NCI-H1417 treated with DMSO at 0.1 percent for 48 hours (cell line): ENCODE measurements around the gene CNTNAP2.

Experiments used
- DNase-seq: peaks from one replicate; lab custom pipeline; 2025; lab: John Stamatoyannopoulos, UW

The CNTNAP2 gene

GRCh38 chr7:148337995-148338747 lies 2221.6 kb downstream of the CNTNAP2 start:
- no peak for DNase-seq

- DNase-seq: no peak
Observed at GRCh38 chr7:148340438-148341280, 2224.1 kb downstream of the CNTNAP2 start.

DNA sequence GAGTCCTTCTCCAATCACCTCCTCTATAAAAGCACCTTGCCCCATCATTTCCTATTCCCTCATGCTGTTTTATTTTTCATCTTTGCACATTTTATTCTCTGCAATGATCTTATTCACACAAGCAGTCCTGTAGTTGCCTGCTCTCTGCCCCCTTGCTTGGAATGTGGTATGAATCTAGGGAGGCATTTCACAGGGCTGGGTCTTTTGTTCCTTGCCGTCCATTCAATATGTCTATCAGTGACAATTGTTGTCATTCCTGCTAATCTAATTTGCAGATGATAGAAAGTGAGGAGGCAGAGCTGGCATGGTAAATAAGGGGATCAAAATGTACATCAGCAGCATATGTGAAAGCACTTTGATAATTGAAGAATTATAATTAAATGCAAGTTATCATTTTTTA lies 2227.8 kb downstream of the CNTNAP2 start:
- no peak for DNase-seq

DNA sequence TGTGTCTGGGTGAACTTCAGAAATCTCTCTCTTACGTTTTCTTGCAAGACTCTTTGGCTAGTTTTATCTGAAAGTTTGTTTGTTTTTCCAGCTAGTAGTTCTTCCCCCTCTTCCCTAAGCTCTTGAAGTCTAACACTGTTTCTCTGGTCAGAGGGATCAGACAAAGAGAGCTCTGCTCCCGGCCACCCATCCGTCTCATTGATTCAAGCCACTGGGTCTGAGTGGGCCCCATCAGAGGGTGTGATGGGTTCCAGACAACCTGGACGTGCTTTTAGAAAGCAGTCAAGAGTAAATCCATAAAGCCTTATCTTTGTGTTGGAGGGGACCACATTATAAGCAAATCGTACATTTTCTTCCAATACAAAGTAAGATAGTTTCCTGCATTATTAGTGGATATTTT lies 2231.4 kb downstream of the CNTNAP2 start:
- DNase-seq: no peak

DNA sequence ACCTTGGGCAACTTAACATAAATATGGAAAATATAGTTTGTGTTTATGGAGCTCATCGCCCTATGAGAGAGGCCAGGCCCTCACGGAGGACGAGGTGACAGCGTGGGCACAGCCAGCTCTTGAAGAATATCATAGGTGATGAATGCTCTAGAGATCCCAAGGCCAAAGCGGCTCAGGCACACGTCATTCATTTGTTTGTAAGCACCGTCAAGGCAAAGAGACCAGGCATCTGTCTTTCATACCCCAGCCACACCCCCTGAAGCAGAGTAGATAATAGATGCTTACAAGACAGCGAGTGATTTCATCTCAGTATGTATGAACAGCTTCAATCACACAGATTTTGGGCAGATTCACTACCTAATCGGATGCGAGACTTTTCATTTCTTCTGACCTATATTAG lies 2231.9 kb downstream of the CNTNAP2 start:
- DNase-seq: no peak

DNA sequence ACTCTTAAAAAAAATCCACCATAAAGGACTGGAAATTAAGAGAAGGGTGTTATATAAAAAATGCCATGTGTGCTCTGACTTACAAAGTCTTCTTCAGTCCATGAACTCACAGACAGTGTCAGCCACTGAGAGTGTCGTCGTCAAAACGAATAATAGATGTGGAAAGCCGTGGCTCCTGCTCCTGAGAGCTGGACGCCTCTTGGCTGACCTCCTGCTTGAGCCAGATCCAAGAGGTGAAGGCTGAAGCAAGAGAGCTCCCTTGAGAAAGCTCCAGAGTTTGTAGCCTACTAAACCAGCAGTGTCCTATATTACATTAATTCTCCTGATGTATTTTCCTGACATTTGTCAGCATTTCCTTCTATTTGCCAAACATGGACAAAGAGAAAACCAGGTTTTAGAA lies 2239.7 kb downstream of the CNTNAP2 start:
- DNase-seq: no peak

- no peak for DNase-seq
Observed at GRCh38 chr7:148362541-148362940, 2245.9 kb downstream of the CNTNAP2 start.

GRCh38 chr7:148367731-148368475 lies 2251.3 kb downstream of the CNTNAP2 start:
- no peak for DNase-seq

GRCh38 chr7:148368562-148368961 lies 2252.0 kb downstream of the CNTNAP2 start:
- DNase-seq: no peak

DNA sequence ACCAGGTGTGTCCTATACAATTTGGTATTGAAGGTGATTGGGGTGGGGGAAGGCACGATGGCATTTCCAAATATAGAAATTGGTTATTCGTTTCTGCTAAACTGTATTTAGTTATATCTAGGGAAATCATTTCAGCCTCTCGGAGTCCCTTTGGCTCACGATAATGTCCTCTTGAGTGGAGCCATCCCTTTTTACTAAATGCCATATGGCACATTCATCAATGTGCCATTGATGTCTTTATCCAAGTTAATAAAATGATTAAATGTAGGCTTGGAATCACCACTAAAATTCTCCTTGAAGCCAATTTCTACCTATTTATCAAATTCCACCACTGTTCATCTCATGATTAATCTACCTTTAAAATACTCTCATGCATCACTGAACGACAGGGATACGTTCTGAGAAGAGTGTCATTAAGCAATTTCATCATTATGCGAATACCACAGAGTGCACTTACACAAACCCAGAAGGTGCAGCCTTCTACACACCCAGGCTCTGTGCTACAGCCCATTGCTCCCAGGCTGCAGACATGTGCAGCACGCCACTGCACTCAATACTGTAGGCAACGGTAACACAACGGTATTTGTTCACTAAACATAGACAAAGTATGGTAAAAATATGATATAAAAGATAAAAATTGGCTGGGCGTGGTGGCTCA lies 2254.8 kb downstream of the CNTNAP2 start:
- no peak for DNase-seq

DNA sequence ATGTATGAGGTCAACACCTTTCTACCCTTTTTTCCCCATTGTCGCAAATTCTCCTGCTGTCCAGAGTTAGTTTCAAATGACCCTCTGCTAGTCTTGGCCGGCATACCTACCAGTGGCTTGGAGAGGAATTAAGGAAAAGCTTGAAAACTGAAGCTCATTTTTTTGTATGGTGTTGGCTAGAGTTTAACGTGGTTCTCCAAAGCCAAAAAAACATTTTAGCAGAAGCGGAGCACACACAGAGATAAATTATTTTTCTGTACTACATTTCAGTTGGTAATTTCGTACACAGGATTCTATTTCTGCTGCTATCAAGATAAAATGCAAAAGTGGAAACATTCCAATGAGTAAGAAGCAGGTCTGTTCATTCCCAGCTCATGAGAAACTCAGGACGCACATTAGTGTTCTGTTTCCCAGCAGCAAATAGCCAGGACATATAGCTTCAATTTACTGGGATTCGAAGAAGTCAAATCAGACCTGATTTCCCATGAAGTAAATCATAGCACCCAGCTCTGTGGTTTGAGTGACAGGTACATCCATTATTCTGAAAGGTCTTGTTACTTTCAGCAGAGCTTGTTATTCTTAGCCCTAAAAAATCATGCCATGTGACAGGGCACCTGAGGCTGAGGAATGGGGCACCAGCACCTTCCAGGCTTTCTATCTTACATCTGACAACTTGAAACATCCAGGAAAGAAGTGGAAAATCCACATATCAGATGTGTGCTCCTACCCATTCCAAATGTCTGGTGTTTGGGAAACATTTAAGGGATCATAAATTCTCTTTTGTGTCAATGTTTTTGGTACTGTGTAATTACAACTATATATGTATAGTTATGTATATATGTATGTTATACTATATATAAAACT lies 2258.0 kb downstream of the CNTNAP2 start:
- DNase-seq: no peak

DNA sequence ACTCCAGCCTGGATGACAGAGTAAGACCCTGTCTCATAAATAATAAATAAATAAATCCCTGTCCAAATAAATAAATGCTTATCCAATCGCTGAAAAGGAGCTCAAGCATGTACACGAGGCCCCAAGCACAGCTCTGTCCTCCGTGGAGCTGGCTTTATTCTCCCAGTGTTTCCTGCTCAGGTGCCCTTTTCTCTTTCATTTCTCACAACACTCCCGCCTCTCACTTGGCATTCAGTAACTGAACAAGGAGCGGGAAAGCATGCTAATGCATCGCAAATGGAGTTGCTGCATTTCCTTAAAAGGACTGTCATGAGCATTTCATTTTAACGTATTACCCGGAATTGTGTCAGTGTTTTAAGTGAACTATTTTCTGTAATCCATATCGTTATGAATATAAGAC lies 2263.1 kb downstream of the CNTNAP2 start:
- DNase-seq: no peak

GRCh38 chr7:148380596-148381419 lies 2264.2 kb downstream of the CNTNAP2 start:
- DNase-seq: no peak

GRCh38 chr7:148382596-148382995 lies 2266.0 kb downstream of the CNTNAP2 start:
- DNase-seq: no peak

DNA sequence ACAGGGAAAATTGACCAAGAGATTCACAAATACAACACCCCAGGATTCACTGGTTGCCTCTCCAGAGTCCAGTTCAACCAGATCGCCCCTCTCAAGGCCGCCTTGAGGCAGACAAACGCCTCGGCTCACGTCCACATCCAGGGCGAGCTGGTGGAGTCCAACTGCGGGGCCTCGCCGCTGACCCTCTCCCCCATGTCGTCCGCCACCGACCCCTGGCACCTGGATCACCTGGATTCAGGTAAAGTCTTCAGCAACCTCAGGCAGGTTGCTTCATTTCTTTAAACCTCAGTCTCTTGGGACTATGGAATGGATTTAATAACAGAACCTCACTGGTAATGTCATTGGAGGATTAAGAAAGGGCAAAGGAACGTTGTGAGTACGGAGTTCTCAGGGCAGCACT lies 2267.1 kb downstream of the CNTNAP2 start:
- no peak for DNase-seq

GRCh38 chr7:148385009-148385682 lies 2268.5 kb downstream of the CNTNAP2 start:
- no peak for DNase-seq

DNA sequence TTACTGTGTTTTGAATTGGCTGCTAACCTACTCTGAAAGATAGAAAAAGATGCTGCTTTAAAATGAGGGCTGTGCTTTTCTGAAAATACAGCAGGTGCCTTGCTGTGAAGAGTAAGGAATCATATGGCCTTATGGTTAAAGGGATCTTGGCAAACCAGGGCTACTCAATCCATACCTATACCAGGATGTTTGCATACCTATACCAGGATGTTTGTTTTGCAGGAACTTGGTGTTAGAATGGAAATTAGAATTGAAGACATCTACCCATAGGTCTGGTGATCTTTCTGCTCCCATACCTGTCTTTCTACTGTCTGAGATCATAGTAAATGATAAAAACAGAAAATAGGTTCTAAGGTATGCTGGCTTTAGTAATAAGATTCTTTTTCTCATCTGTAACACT lies 2273.8 kb downstream of the CNTNAP2 start:
- DNase-seq: no peak

DNA sequence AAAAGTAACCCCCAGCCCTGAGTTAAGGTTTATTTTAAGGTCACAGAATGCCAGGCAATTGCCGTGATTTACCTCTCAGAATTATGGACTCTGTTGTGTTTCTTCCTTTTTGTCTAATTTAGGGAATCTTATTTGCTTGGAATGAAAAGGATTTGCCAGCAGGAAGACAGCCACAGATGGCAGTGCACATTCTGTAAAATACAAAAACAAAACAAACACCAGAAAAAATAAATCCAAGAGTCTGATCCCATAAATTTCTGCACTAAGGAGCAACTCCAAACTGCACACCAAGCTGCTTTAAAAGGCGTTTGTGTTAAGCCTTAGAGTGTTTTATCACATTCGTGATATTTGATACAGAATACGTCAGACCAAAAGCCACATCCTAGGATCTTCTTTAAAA lies 2275.0 kb downstream of the CNTNAP2 start:
- no peak for DNase-seq

- DNase-seq: no peak
Observed at GRCh38 chr7:148394582-148394981, 2278.0 kb downstream of the CNTNAP2 start.

- DNase-seq: no peak
Observed at GRCh38 chr7:148395352-148395811, 2278.8 kb downstream of the CNTNAP2 start.
